ENCODE data around the gene MAPKAPK5. TPM values are rescaled to one million over a fixed set of nuclear protein-coding genes. Genes with fewer than 3 reads are reported as not detected.
"Not testable (repeated sequence)": the region's sequence is repeated elsewhere in the genome, so short reads cannot be mapped to it uniquely, and the experiment has no call there.

Gene MAPKAPK5
- total RNA-seq, 4 donors from 2014 or later: 20.0 to 53.7 (median 43.1) TPM

- intact Hi-C loops (cut with DNase I; ENCODE audit: low total_unique reads): no loop called here
- no peak for TF ChIP-seq POLR2A (IDR thresholded peaks at IDR 0.05)
- TF ChIP-seq CTCF (IDR thresholded peaks at IDR 0.05): no peak
Measured at GRCh38 chr12:111818340-111818739, 23.7 kb upstream of the MAPKAPK5 start.

GRCh38 chr12:111819191-111820158 lies 22.6 kb upstream of the MAPKAPK5 start:
- no peaks in the 10 kb centered on the region for H3K9me3 ChIP-seq
- no peak overlapping the region for H3K27ac ChIP-seq
- no peaks in the 10 kb centered on the region for H3K4me1 ChIP-seq
- no peaks in the 10 kb centered on the region for H3K36me3 ChIP-seq
- intact Hi-C loops (cut with DNase I; ENCODE audit: low total_unique reads): no loop called here
- no peak overlapping the region for H3K4me3 ChIP-seq
- no peaks in the 10 kb centered on the region for H3K27me3 ChIP-seq
- TF ChIP-seq CTCF (IDR thresholded peaks at IDR 0.05) (no peak), POLR2A (IDR thresholded peaks at IDR 0.05) (no peak)
- no peak for DNase-seq

More at GRCh38 chr12:111818340-111818739, 23.7 kb upstream of the MAPKAPK5 start:
- DNase-seq: no peak
- no peak overlapping the region for H3K4me3 ChIP-seq
- H3K36me3 ChIP-seq: no peaks in the 10 kb centered on the region
- no peaks in the 10 kb centered on the region for H3K27me3 ChIP-seq
- no peak overlapping the region for H3K27ac ChIP-seq
- no peaks in the 10 kb centered on the region for H3K4me1 ChIP-seq
- no peaks in the 10 kb centered on the region for H3K9me3 ChIP-seq

GRCh38 chr12:111820828-111821227 lies 21.2 kb upstream of the MAPKAPK5 start:
- intact Hi-C loops (cut with DNase I; ENCODE audit: low total_unique reads); H3K9me3 ChIP-seq; DNase-seq; H3K4me3 ChIP-seq; H3K27me3 ChIP-seq; H3K4me1 ChIP-seq; H3K36me3 ChIP-seq; H3K27ac ChIP-seq: not testable (repeated sequence)

GRCh38 chr12:111822886-111823285 lies 19.1 kb upstream of the MAPKAPK5 start:
- no peaks in the 10 kb centered on the region for H3K27me3 ChIP-seq
- TF ChIP-seq CTCF (IDR thresholded peaks at IDR 0.05) (no peak), POLR2A (IDR thresholded peaks at IDR 0.05) (no peak)

GRCh38 chr12:111823891-111824290 lies 18.1 kb upstream of the MAPKAPK5 start:
- no peak overlapping the region for H3K4me3 ChIP-seq
- no peaks in the 10 kb centered on the region for H3K4me1 ChIP-seq
- intact Hi-C loops (cut with DNase I; ENCODE audit: low total_unique reads): no loop called here
- H3K9me3 ChIP-seq: no peaks in the 10 kb centered on the region
- no peak overlapping the region for H3K27ac ChIP-seq
- H3K27me3 ChIP-seq: no peaks in the 10 kb centered on the region
- H3K36me3 ChIP-seq: no peaks in the 10 kb centered on the region
- no peak for DNase-seq
- TF ChIP-seq CTCF (IDR thresholded peaks at IDR 0.05) (no peak), POLR2A (IDR thresholded peaks at IDR 0.05) (no peak)

More at GRCh38 chr12:111822886-111823285, 19.1 kb upstream of the MAPKAPK5 start:
- no peaks in the 10 kb centered on the region for H3K4me1 ChIP-seq
- intact Hi-C loops (cut with DNase I; ENCODE audit: low total_unique reads): no loop called here
- DNase-seq: no peak
- H3K4me3 ChIP-seq: no peak overlapping the region
- no peaks in the 10 kb centered on the region for H3K36me3 ChIP-seq
- no peaks in the 10 kb centered on the region for H3K9me3 ChIP-seq
- H3K27ac ChIP-seq: no peak overlapping the region

GRCh38 chr12:111824312-111824711 lies 17.7 kb upstream of the MAPKAPK5 start:
- H3K36me3 ChIP-seq; H3K9me3 ChIP-seq; H3K4me1 ChIP-seq; intact Hi-C loops (cut with DNase I; ENCODE audit: low total_unique reads); H3K27me3 ChIP-seq; DNase-seq; H3K27ac ChIP-seq; H3K4me3 ChIP-seq: not testable (repeated sequence)

All from uterus (tissue), 4 donors.